HPDE6-E6E7 (cell line): ENCODE measurements around the gene FEN1.

Source experiments
- DNase-seq: peaks from one replicate; pipeline ENCODE4 v3.0.0; 2011; ENCODE audit warnings: missing footprints; ENCODE audit errors: extremely low spot score

FEN1 gene

DNA sequence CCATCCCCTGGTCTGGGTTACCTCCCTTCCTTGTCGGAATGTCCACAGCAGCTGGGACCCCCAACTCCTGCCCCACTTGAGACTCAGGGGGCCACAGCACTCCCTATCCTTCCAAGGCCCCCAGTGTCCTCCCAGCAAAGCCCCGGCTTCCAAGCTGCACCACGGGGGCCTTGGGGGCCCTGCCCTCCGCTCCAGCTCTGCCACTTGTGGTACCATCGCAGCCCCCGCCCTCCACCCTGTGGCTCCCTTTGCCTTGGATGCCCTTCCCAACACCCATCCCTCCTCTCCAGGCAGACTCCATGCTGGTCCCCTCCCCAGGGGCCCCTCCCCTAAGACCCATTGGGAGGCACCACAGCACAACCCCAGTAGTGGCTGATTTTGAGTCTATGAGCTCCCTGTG is 17.6 kb upstream of the FEN1 start:
- no peak for DNase-seq

DNA sequence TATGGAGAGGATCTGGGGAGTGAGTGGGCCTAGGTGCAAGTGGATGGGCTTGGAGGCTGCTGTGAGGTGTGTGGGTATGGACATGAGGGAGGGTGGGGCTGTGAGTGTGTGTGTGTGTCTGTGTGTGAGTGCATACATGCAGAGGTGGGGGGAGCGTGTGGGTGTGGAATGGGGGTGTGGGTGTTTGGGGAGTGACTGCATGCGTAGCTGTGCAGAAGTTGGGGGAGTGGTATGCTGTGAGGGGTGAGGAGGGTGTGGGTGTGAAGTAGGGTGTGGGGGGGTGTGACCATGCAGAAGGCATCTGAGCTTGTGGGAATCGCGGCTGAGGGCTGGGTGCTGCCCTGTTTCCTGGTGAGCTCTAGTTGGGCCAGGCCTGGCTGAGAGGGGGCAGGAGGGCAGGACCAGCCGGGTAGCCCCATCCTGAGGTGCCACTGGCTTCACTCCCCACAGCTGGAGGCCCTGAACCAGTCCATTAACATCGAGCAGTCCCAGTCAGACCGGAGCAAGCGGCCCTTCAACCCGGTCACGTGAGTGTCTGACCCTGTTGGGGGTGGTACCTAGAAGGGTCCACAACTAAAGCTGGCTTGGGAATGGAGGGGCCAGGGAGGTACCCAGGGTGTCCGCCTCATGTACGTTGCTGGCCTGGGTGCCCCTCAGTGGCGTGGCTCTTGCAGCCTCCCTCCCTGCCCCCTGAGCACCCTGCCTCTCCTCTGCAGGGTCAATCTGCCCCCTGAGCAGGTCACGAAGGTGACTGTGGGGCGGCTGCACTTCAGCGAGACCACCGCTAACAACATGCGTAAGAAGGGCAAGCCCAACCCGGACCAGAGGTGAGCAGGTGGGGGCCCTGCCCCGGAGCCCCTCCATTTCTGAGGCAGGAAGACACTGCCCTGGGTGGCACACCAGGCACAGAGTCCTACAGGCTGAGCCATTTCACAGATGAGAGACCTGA is 16.8 kb upstream of the FEN1 start:
- DNase-seq, result no peak

DNA sequence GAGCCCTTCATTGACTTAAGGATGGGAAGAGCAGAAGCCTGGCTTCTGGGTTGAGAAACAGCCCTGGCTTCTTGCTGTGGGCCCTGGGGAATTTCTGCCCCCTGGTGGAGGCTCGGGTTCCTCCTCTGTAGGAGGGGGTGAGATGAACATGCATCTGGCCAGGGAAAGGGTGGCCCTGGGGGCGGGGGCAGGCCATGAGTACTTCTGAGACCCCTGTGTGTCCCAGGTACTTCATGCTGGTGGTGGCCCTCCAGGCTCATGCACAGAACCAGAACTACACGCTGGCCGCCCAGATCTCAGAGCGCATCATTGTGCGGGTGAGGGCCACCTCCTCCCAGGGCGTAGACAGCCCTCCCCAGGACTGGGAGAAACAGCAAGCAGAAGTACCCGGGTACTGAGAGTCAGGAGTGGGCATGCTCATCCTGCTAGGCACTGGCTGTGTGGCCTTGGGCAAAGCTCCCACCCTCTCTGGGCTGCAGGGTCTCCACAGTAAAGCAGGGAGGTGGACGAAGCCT is 16.1 kb upstream of the FEN1 start:
- DNase-seq, result peak; percentile 78

DNA sequence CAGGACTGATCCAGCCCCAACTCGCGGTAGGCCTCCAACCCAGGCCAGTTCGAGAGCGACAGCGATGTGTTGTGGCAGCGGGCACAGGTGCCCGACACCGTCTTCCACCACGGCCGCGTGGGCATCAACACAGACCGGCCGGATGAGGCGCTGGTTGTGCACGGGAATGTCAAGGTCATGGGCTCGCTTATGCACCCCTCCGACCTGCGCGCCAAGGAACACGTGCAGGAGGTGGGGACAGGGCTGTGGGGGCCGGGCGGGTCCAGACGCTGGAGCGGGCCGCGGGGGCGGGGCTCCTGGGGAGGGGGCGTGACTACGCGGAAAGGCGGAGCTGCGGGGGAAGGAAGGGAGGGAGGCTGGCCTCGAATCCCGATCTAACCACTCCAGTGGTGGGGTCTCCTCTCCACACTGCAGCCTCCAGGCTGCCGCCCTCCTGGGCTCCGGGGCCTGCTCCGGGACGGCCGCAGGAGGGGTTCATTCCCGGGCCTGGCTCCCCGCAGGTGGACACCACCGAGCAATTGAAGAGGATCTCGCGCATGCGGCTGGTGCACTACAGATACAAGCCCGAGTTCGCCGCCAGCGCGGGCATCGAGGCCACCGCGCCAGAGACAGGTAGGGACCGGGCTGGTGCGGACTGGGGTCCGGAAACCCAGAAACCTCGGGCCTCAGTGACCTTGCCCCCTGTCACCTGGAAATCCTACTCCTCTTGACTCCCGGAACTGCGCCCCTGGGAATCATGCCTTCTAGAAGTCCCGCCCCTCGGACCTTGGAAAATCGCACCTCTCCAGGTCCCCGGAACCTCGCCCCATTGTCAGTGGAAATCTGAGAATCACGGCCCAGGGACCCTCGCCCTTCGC is 15.2 kb upstream of the FEN1 start:
- DNase-seq, result no peak

DNA sequence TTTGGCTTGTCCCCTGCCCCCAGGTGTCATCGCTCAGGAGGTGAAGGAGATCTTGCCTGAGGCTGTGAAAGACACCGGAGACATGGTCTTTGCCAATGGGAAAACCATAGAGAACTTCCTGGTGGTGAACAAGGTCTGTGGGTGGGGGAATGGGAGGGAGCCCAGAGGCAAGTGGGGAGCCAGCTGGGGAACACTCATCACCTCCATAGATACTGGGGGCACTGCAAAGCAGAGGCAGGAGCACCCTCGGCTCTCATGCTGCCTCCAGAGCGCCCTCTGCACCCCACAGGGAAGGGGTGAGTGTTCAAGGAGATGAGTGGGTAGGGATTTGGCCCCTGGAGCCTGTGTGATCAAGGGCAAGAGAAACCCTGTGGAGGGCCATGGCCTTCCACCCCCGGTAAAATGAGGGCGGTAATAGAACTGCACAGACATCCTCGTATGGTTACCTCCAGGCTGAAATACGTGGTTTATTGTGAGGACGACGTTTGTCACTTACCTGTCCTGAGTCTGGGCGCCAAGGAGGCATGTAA is 14.3 kb upstream of the FEN1 start:
- DNase-seq, result no peak

DNA sequence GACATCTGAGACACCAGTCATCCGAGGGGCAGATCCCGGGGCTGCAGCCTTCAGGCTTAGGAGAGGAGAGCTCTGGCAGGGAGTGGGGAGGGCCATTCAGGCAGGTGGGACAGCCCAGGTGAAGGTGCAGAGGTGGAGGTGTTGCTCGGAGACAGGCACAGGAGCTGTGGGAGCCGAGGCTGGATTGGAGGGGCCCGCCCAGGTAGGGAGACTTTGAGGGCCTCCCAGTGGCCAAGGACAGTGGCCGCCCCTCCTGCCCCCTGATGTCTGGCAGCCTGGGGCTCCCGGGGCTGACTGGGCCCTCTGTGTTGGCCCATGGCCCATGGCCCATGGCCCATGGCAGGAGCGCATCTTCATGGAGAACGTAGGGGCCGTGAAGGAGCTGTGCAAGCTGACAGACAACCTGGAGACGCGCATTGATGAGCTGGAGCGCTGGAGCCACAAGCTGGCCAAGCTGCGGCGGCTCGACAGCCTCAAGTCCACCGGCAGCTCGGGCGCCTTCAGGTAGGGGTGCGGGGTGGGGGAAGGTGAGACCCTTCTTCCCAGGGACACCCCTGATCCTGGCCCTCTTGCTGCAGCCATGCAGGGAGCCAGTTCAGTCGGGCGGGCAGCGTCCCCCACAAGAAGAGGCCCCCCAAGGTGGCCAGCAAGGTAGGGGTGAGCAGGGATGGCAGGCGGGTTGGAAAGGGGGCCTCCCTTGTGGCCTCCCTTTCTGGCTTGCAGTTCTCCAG is 13.6 kb upstream of the FEN1 start:
- no peak for DNase-seq

DNA sequence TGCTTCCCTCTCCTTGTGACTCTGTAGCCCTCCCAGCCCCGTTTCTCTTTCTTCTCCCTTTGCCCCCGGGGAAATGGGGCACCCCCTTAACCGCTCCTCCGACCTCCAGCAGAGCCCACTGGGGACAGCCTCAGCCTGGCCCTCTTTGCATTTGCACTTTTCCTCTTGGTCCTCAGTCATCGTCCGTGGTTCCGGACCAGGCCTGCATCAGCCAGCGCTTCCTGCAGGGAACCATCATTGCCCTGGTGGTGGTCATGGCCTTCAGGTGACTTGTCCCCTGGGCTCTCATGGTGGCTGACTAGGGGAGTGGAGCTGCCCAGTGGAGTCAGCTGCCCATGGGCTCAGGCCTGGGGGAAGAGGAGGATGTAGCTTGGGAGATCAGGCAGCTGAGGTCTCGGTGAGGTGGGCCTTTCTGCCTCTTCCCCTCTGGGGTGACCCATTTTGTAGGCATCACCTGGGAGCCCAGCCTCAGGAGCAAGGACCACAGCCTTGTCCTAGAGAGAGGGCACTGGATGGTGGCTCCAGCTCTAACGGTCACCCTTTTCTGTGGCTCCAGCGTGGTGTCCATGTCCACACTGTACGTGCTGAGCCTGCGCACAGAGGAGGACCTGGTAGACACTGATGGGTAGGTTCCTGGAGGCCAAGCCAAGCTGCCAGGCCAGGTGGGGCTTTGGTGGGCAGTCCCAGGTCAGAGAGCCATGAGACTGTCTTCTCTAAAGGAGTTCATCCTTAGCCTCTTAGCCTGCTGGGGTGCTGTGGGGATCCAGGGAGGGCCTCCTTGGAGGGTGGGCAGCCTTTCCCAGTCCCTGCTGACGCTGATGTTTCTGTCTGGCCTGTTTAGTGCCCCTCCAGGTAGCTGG is 12.8 kb upstream of the FEN1 start:
- DNase-seq, result no peak

DNA sequence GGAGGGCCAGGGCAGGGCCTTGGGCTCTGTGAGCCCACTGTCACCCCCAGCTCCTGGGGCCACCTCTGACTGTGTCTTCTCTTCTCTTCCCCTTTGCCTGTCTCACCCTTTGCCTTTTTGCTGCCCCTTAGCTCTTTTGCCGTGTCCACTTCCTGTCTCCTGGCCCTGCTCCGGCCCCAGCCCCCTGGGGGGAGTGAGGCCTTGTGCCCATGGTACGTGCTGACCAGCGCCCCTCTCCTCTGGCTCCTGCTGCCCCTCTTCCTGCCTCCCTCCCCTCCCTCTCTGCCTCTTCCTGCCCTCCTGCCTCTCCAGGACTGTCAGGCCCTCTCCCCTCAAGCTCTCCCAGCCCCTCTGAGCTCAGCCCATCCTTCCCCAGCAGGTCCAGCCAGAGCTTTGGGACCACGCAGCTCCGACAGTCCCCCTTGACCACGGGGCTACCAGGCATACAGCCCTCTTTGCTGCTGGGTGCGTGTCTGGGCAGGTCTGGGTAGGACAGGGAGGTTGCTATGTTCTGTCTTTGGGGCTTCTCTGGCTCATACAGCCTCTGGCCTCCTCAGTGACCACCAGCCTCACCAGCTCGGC is 12.0 kb upstream of the FEN1 start:
- no peak for DNase-seq

DNA sequence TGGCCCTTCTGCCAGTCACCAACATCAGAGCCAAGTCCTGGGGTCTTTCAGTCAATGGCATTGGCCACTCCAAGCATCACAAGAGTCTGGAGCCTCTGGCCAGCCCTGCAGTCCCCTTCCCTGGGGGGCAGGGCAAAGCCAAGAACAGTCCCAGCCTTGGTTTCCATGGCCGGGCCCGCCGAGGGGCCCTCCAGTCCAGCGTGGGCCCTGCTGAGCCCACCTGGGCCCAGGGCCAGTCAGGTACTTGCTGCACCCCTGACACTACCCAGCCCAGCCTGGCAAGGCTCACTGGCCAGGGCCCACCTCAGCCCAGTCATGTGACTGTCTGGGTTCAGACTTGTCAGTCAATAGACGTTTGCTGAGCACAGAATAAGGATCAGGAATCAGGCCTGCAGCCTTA is 11.1 kb upstream of the FEN1 start:
- no peak for DNase-seq

DNA sequence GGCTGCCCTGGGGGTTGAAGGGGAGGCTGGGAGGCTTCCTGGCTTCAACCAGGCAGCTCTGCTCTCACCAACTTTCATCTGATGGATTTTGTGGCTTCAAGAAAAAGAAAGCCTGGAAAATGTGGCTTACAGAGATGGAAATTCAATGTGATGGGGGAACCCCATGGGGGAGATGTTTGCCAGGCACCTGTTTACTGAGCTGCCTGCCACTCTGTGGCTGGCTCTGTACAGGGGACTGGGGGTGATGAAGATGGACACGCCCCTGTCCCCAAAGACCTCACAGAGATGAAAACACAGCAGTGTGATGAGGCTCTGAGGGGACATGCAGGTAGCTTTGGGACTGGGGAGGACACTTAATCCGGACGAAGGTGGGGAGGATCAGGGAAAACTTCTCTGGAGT is 10.4 kb upstream of the FEN1 start:
- no peak for DNase-seq

DNA sequence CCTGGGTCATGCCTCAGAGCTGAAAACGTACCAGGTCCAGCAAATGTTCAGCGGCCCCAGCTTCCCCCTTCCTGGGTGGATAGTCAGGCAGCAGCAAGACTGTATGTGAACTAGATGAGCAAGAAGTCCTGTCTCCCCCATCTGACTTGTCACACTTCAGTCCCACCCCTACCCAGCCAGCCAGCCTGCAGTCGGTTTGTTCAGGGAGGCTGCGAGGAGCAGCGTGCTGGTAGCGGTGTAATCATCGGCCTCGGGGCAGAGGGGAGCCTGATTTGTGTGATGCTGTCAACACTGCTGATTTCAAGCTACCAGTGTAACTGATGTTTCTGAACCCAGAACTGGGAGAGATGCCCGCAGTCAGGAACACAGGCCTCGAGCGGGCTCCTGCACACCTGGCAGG is 9.9 kb upstream of the FEN1 start:
- DNase-seq, result no peak

DNA sequence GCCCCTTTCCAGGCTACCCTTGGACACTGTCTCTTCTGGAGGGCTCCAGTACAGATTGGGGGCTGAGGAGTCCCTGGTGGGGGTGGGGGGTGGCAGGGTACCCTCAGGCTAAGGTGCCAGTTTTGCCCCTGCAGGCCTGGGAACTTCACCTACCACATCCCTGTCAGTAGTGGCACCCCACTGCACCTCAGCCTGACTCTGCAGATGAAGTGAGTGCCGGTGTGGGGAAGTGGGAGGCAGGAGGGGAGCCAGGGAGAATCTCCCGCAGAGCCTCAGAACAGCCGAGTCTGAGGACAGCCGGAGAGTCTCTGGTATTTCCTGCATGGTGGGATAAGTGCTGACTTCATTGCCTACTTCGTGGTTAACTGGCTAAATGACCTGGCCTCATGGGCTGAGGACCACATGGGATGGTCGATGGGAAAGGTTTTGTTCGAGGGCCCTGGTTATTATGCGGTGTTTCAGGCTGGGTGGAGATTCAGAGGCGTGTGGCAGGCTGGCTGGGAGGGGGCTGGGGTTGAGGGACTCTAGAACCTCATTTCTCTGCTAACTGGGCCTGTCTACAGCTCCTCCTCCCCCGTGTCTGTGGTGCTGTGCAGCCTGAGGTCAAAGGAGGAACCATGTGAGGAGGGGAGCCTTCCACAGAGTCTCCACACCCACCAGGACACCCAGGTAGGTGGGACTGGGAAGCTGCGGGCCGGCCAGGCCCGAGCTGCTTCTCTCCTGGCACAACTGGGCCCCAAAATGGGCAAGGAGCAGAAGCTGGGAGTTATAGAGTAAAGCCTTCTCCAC is 8.8 kb upstream of the FEN1 start:
- DNase-seq, result no peak

DNA sequence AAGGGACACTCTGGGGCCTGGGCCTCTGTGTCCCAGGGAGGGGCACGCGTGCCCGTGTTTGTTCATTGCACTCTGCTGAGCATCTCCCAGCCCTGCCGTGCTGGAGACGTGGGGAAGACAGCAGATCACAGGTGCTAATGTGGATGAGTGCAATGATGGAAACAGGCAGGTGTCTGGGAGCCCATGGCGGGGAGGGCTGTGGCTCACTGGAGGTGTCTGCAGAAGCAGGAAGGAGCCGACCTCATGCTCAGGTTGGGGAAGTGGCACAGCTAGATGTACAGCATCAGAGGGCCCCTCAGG is 8.3 kb upstream of the FEN1 start:
- no peak for DNase-seq

DNA sequence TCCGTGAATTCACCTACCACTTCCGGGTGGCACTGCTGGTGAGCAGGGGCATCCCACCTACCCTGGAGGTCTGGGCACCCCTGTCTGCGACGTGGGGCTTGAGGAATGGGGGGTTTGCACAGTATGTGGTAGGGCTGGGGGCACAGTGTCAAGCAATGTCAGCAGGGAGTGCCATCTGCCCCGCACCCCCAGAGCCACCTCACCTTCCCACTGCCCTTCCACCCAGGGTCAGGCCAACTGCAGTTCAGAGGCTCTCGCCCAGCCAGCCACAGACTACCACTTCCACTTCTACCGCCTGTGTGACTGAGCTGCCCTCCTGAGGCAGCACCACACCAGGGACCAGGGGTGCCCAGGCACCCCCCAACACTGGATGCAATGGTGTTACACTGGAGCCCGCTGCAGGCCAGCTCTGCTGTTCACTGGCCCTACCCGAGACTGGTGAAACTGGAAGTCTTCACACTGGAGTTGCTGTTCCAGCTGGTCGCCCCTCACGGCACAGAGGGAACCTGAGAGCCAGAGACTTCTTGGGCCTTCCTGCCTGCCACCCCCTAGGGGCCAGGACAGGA is 6.8 kb upstream of the FEN1 start:
- DNase-seq, result no peak

DNA sequence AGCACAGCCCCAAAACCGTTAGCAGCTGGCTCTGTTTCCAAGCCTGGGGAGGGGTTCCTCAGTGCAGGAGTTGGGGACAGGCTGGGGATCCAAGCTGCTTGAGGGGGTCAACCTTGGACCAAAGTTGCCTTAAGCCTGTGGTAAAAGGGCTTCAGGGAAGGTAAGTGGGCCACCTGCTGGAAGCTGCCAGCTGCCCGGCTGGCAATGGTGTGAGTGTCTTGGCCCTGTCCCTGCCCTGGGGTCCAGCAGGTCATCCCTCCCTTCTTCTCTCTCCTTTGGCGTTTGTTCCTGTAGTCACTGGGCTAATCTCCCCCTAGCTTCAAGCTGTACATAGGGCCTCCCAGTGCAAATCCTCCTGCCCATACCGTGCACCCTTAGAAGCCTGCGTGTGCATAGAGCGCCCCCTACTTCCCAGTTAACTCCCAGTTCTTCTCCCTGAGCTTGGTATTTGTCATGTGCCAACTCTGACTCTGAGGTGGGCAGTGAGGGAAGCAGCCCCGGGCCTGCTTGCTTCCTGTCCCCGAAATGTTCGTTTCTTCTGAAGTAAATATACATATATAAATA is 4.7 kb upstream of the FEN1 start:
- DNase-seq, result no peak

DNA sequence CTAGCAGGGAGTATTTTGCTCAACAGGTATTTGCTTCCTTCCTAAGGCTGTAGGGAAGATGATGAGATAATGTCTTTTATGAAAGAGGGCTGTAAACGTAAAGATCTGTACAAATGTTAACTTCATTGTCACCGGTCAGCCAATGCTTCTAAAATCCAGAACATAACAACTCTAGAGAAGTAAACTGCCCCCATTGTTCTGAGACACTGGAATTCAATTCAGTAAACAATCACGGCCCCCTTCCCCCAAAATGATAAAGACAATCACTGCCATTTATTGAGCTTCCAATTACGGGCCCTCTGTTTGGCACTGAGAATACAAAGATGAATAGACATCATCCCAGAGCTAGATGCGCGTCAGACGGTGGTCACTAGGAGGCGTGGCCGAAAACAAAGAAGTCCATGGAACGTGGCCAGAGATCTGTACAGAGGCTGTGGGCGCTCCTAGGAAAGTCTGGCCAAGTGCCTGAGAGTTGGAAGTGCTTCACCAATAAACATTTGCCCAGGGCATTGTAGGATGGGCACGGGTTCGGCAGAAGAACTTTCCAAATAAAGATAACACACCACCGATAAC is 888 bp upstream of the FEN1 start:
- DNase-seq, result no peak

DNA sequence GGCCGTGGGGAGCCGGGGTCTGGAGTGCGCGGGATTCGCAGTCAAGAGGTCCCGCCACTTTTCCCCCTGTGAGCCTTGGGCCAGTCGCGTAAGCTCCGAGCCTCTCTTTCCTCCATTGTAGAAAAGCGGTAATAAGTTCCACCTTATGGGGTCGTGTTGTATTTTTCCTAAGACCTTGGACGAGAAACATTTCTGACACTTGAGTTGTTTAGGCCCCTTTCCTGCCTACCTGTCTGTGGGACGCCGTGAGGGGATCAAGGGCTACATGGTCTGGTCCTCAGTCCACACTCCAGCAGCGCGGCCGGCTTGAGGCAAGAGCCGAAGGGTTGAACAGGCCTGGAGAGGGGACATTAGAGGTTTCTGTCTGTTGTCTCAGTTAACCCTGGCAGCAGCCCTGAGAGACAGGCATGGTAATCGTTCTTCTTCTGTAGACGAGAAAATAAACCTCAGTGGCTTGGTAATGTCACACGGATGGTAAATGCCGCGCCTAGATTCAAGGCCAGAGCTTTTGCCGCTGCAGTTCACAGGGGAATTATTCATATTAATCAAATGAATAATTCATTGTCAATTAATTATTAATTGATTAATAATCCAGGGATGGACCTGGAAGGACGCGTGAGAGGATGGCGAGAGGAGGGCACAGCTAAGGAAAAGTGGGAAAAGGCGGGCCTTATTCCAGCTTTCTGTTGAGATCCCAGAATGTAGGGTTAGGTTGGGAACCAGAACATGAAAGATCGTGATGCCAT is 545 bp downstream of the FEN1 start:
- no peak for DNase-seq

DNA sequence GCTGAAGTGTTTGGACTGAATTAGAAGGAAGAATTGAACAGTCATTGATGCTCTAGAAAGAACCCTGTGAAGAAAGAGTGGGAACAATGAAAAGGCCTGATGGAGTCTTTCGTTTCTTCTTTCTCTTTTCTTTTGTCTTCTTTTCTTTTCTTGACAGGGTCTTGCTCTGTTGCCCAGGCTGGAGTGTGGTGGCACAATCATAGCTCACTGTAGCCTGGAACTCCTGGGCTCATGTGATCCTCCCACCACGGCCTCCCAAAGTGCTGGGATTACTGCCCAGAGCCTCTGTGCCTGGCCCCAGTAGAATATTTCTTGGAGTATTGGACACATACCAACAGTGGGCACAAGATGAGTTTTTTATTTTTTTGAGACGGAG is 1.1 kb downstream of the FEN1 start:
- DNase-seq, result no peak
